CD14-positive monocyte (primary cell): Measurements from ENCODE around the gene SIRPA. TPM values are rescaled to one million over a fixed set of nuclear protein-coding genes. Genes with fewer than 3 reads are reported as not detected.
A peak's percentile ranks its signal among the peaks of the same experiment; 100 is the strongest.

ENCODE experiments used
- DNase-seq, 3 donors: peaks; one replicate each; pipeline ENCODE4 v3.0.0-alpha.2; 2011 to 2022
- H2AFZ ChIP-seq: 2 replicates; pipeline ENCODE4 v1.6.0; 2012; ENCODE audit warnings: mild to moderate bottlenecking, low read depth, low read length, inconsistent platforms; ENCODE audit not compliant: insufficient read depth, poor library complexity, severe bottlenecking
- H3K27ac ChIP-seq, 2 donors: 1 replicate in 1 of 2; 2 replicates in 1 of 2; pipeline ENCODE4 v1.5.1; 2012 to 2013; ENCODE audit warnings: low read length in 2 of 2, control low read depth in 1 of 2, inconsistent platforms in 1 of 2, low read depth in 1 of 2, mild to moderate bottlenecking in 1 of 2
- H3K27me3 ChIP-seq, 2 donors: one replicate each; pipeline versions ENCODE4 v1.6.0 to v1.6.1; 2011 to 2013; ENCODE audit warnings: low read length in 2 of 2; ENCODE audit not compliant: control insufficient read depth in 2 of 2, insufficient read depth in 2 of 2
- H3K36me3 ChIP-seq, 2 donors: replicated peaks in 1 of 2; 1 replicate in 1 of 2; 2 replicates in 1 of 2; pipeline versions ENCODE4 v1.5.1 to v1.6.1; 2012 to 2013; ENCODE audit warnings: low read length in 2 of 2, control low read depth in 1 of 2, inconsistent platforms in 1 of 2, mild to moderate bottlenecking in 1 of 2; ENCODE audit not compliant: insufficient read depth in 2 of 2, control insufficient read depth in 1 of 2
- H3K4me1 ChIP-seq, 2 donors: 1 replicate in 1 of 2; 2 replicates in 1 of 2; pipeline versions ENCODE4 v1.5.1 to v1.6.1; 2012 to 2013; ENCODE audit warnings: low read length in 2 of 2, control low read depth in 1 of 2, inconsistent platforms in 1 of 2, mild to moderate bottlenecking in 1 of 2, moderate library complexity in 1 of 2; ENCODE audit not compliant: insufficient read depth in 2 of 2, control insufficient read depth in 1 of 2
- H3K4me2 ChIP-seq: replicated peaks from 2 replicates; pipeline ENCODE3; 2012; ENCODE audit warnings: low read length, moderate library complexity, mild to moderate bottlenecking; ENCODE audit not compliant: poor library complexity, severe bottlenecking; ENCODE audit errors: extremely low read depth
- H3K4me3 ChIP-seq, 3 experiments: fragments of 200-600 bp in 1 of 3; sonication (generic) in 1 of 3; replicated peaks in 1 of 3; 1 replicate in 2 of 3; 2 replicates in 1 of 3; pipeline ENCODE4 v1.5.1; 2011 to 2013; ENCODE audit warnings: low read length in 3 of 3, mild to moderate bottlenecking in 3 of 3, control low read depth in 2 of 3, low read depth in 2 of 3, inconsistent platforms in 1 of 3, moderate library complexity in 1 of 3
- H3K79me2 ChIP-seq: 2 replicates; pipeline ENCODE4 v1.6.0; 2012; ENCODE audit warnings: mild to moderate bottlenecking, control low read depth, inconsistent platforms, low read length, moderate library complexity; ENCODE audit not compliant: insufficient read depth
- H3K9ac ChIP-seq: 2 replicates; pipeline ENCODE4 v1.6.0; 2017; ENCODE audit warnings: low read length, mild to moderate bottlenecking; ENCODE audit not compliant: insufficient read depth, poor library complexity, severe bottlenecking
- H3K9me3 ChIP-seq, 2 donors: replicated peaks in 1 of 2; 1 replicate in 1 of 2; 2 replicates in 1 of 2; pipeline versions ENCODE4 v1.5.1 to v1.6.1; 2012 to 2013; ENCODE audit warnings: low read length in 2 of 2, control low read depth in 1 of 2; ENCODE audit not compliant: control insufficient read depth in 1 of 2, insufficient read depth in 1 of 2
- H4K20me1 ChIP-seq: 2 replicates; pipeline ENCODE4 v1.6.0; 2012; ENCODE audit warnings: mild to moderate bottlenecking, low read length, control low read depth, moderate library complexity; ENCODE audit not compliant: insufficient read depth
- H3K27ac Mint-ChIP-seq, 7 donors: one replicate each; pipeline ENCODE4 v1.8.0; 2020; ENCODE audit warnings: mild to moderate bottlenecking in 7 of 7, mixed read lengths in 7 of 7, moderate library complexity in 6 of 7, inconsistent platforms in 2 of 7
- H3K27me3 Mint-ChIP-seq, 3 donors: one replicate each; pipeline ENCODE4 v1.8.0; 2021 to 2022; ENCODE audit warnings: low read depth in 3 of 3, mild to moderate bottlenecking in 3 of 3, mixed read lengths in 3 of 3, moderate library complexity in 3 of 3, inconsistent platforms in 1 of 3
- H3K36me3 Mint-ChIP-seq, 2 donors: one replicate each; pipeline ENCODE4 v1.8.0; 2020; ENCODE audit warnings: mixed read lengths in 2 of 2, inconsistent platforms in 1 of 2, mild to moderate bottlenecking in 1 of 2
- H3K4me1 Mint-ChIP-seq: one replicate; pipeline ENCODE4 v1.8.0; 2020; ENCODE audit warnings: mild to moderate bottlenecking, mixed read lengths
- H3K4me3 Mint-ChIP-seq, 2 donors: one replicate each; pipeline ENCODE4 v1.8.0; 2020; ENCODE audit warnings: mild to moderate bottlenecking in 2 of 2, mixed read lengths in 2 of 2, moderate library complexity in 1 of 2
- H3K9me3 Mint-ChIP-seq, 7 donors: one replicate each; pipeline ENCODE4 v1.8.0; 2020 to 2022; ENCODE audit warnings: mixed read lengths in 7 of 7, mild to moderate bottlenecking in 6 of 7, moderate library complexity in 6 of 7, inconsistent platforms in 2 of 7
- CTCF ChIP-seq: fragments of 200-600 bp; IDR thresholded peaks from one replicate; pipeline ENCODE4 v1.8.0; 2022; ENCODE audit warnings: antibody characterized with exemption, mild to moderate bottlenecking
- WGBS: methylation state at CpG from one replicate; pipeline ENCODE4 v1.1.5; 2013; ENCODE audit warnings: missing lambda C conversion rate; ENCODE audit not compliant: insufficient coverage; 5-methylcytosine and 5-hydroxymethylcytosine counted together
- intact Hi-C, 2 donors: fragments of 100-400 bp; cut with micrococcal nuclease; formaldehyde crosslinking; loops; one replicate each; pipeline versions ENCODE4 v1.15.0 to v1.15.1; 2023
- polyA plus RNA-seq, 3 donors: library from polyadenylated mRNA; depleted of rRNA in 1 of 3; unstranded in 2 of 3; stranded (reverse) in 1 of 3; fragments of 300-500 nt in 2 of 3; fragments of >200 nt in 1 of 3; fragmentation: Illumina TruSeq in 2 of 3; gene quantifications; 1 replicate in 2 of 3; 2 replicates in 1 of 3; pipeline ENCODE4 v1.2.3, GENCODE V29; 2012 to 2021

The SIRPA gene
- polyA plus RNA-seq, 3 donors, result 28.4 to 126 (median 58.3) TPM

- Histone ChIP-seq H3K4me3 (no peak overlapping the region), H2AFZ (no peak overlapping the region), H4K20me1 (peaks cover 80% of the 10 kb centered on the region), H3K9me3 (no peaks in the 10 kb centered on the region), H3K9ac (no peak overlapping the region), H3K79me2 (peaks cover 8% of the 10 kb centered on the region), H3K4me1 (peaks cover 44 to 65% of the 10 kb centered on the region in 2 donors), H3K4me2 (no peak overlapping the region), H3K36me3 (peaks cover 69 to 90% of the 10 kb centered on the region in 2 donors), H3K27me3 (no peaks in the 10 kb centered on the region), H3K27ac (peak overlapping the region; percentile 6 to 59)
- Mint-ChIP-seq H3K36me3 (peaks cover 88 to 98% of the 10 kb centered on the region in 2 donors), H3K27ac (peak overlapping the region; percentile 76 to 92 (median 81)), H3K4me1 (peaks cover 82% of the 10 kb centered on the region), H3K9me3 (no peaks in the 10 kb centered on the region), H3K27me3 (peaks cover 1 to 5% (median 1%) of the 10 kb centered on the region in 3 donors), H3K4me3 (peak overlapping the region in 1 of 2 donors; percentile 37)
- TF ChIP-seq CTCF, result no peak
- peak; percentile 40 to 90 (median 73) for DNase-seq
- WGBS, result 59% methylated on average over 7 of the region's 19 CpGs
- intact Hi-C loops, result loop anchor here in 1 of 2 donors (5.0 kb wide), 1 partner anchor 32 kb away; no protein-coding TSS in a partner anchor
Observed at GRCh38 chr20:1934721-1935573, 39.7 kb downstream of the SIRPA start.

GRCh38 chr20:1935696-1936366 is 40.6 kb downstream of the SIRPA start:
- 97% methylated on average over 10 of the region's 15 CpGs for WGBS
- Mint-ChIP-seq H3K9me3 (no peaks in the 10 kb centered on the region), H3K4me3 (no peak overlapping the region), H3K4me1 (peaks cover 88% of the 10 kb centered on the region), H3K36me3 (peaks cover 83 to 94% of the 10 kb centered on the region in 2 donors), H3K27ac (peak overlapping the region in 3 of 7 donors; percentile 23 to 81 (median 73)), H3K27me3 (peaks cover 1 to 4% (median 1%) of the 10 kb centered on the region in 3 donors)
- peaks cover 62 to 83% of the 10 kb centered on the region in 2 donors for H3K36me3 ChIP-seq
- H3K4me1 ChIP-seq, result peaks cover 52 to 68% of the 10 kb centered on the region in 2 donors
- peak overlapping the region in 1 of 2 donors; percentile 59 for H3K27ac ChIP-seq
- intact Hi-C loops, result no loop called here
- no peak overlapping the region for H2AFZ ChIP-seq
- H3K9ac ChIP-seq, result no peak overlapping the region
- peaks cover 8% of the 10 kb centered on the region for H3K79me2 ChIP-seq
- no peak for DNase-seq
- peaks cover 72% of the 10 kb centered on the region for H4K20me1 ChIP-seq
- no peak overlapping the region for H3K4me2 ChIP-seq
- no peaks in the 10 kb centered on the region for H3K27me3 ChIP-seq
- no peak overlapping the region for H3K4me3 ChIP-seq
- no peak for TF ChIP-seq CTCF
- no peaks in the 10 kb centered on the region for H3K9me3 ChIP-seq
